HCT116 (cell line): ENCODE data around the gene WHRN. TPM values are rescaled to one million over a fixed set of nuclear protein-coding genes. Genes with fewer than 3 reads are reported as not detected.

Source experiments
- ATAC-seq: fragments of 200-7000 bp; cut with Tn5 transposase; 2 replicates; pipeline ENCODE4 v1.9.1; 2020; ENCODE audit warnings: mild to moderate bottlenecking, moderate library complexity
- BruUV-seq: library from RNA; stranded (reverse); fragments of 400-500 nt; replicated peaks from 2 replicates; lab custom pipeline; 2021; lab: Mats Ljungman, UMichigan
- CTCF ChIA-PET: fragments of 300-600 bp; sonication (Branson Sonifier 250); formaldehyde crosslinking; loops from one replicate; lab custom pipeline; 2021; ENCODE audit warnings: antibody characterized with exemption; lab: Charles Lee
- POLR2A ChIA-PET: fragments of 300-600, 350-600 bp; sonication (Branson Sonifier 250); formaldehyde crosslinking; loops from one replicate; lab custom pipeline; 2021; ENCODE audit warnings: antibody characterized with exemption; lab: Charles Lee
- RAD21 ChIA-PET, 2 experiments: fragments of 300-600 bp; sonication (Branson Sonifier 250); formaldehyde crosslinking; loops; one replicate each; lab custom pipeline; 2023; ENCODE audit warnings: low total read pairs in 2 of 2; ENCODE audit not compliant: uncharacterized antibody in 2 of 2, unreplicated experiment in 2 of 2, low non-redundant PET in 1 of 2; lab: Charles Lee
- DNase-seq: peaks from one replicate; pipeline ENCODE4 v3.0.0-alpha.2; 2010; ENCODE audit warnings: low read depth, low spot score
- H2AFZ ChIP-seq: fragments of 200-600 bp; shearing (Covaris generic), sonication (generic); 2 replicates; pipeline ENCODE4 v1.6.1; 2017; ENCODE audit warnings: low read depth, mixed run types, mixed read lengths, antibody characterized with exemption, low read length; ENCODE audit not compliant: poor library complexity, severe bottlenecking
- H3K27ac ChIP-seq: 2 replicates; pipeline ENCODE4 v1.5.1; 2012; ENCODE audit warnings: low read depth, low read length
- H3K27me3 ChIP-seq: fragments of 200-600 bp; sonication (generic); 2 replicates; pipeline ENCODE4 v1.6.1; 2016; ENCODE audit warnings: mixed run types, low read length, mixed read lengths; ENCODE audit not compliant: insufficient read depth
- H3K36me3 ChIP-seq, 2 experiments: fragments of 200-500 bp in 1 of 2; fragments of 200-600 bp in 1 of 2; sonication (Bioruptor generic) in 1 of 2; sonication (generic) in 1 of 2; 2 replicates each; pipeline versions ENCODE4 v1.5.1 to v1.6.1; 2014 to 2016; ENCODE audit warnings: low read length in 2 of 2, inconsistent platforms in 1 of 2, mixed read lengths in 1 of 2, mixed run types in 1 of 2; ENCODE audit not compliant: insufficient read depth in 2 of 2, control insufficient read depth in 1 of 2
- H3K4me1 ChIP-seq, 2 experiments: fragments of 200-600 bp in 1 of 2; sonication (generic) in 1 of 2; 2 replicates each; pipeline versions ENCODE4 v1.5.1 to v1.6.1; 2012 to 2017; ENCODE audit warnings: low read length in 2 of 2, inconsistent platforms in 1 of 2, mild to moderate bottlenecking in 1 of 2, mixed read lengths in 1 of 2, mixed run types in 1 of 2, moderate library complexity in 1 of 2; ENCODE audit not compliant: insufficient read depth in 2 of 2, control insufficient read depth in 1 of 2
- H3K4me2 ChIP-seq: fragments of 200-600 bp; sonication (generic); 2 replicates; pipeline ENCODE4 v1.6.1; 2017; ENCODE audit warnings: mixed run types, low read length, mixed read lengths
- H3K4me3 ChIP-seq, 2 experiments: fragments of 200-600 bp in 1 of 2; sonication (generic) in 1 of 2; replicated peaks in 1 of 2; 2 replicates each; pipeline ENCODE4 v1.5.1; 2011 to 2016; ENCODE audit warnings: low read length in 2 of 2, control low read depth in 1 of 2, low read depth in 1 of 2, mild to moderate bottlenecking in 1 of 2, mixed read lengths in 1 of 2, mixed run types in 1 of 2
- H3K79me2 ChIP-seq: fragments of 200-600 bp; sonication (generic); 2 replicates; pipeline ENCODE4 v1.6.1; 2017; ENCODE audit warnings: mild to moderate bottlenecking, mixed run types, low read length, moderate library complexity, mixed read lengths; ENCODE audit not compliant: insufficient read depth
- H3K9ac ChIP-seq: fragments of 200-600 bp; sonication (generic); 2 replicates; pipeline ENCODE4 v1.6.1; 2016; ENCODE audit warnings: low read length, mixed read lengths
- H3K9me2 ChIP-seq: fragments of 200-600 bp; sonication (generic), shearing (Covaris generic); 2 replicates; pipeline ENCODE4 v1.6.1; 2017; ENCODE audit warnings: mixed run types, mild to moderate bottlenecking, moderate library complexity; ENCODE audit not compliant: insufficient read depth
- H3K9me3 ChIP-seq, 2 experiments: fragments of 200-500 bp in 1 of 2; fragments of 200-600 bp in 1 of 2; sonication (Bioruptor generic) in 1 of 2; sonication (generic) in 1 of 2; 2 replicates each; pipeline ENCODE4 v1.6.1; 2014 to 2017; ENCODE audit warnings: low read length in 2 of 2, mixed read lengths in 2 of 2, inconsistent platforms in 1 of 2, low read depth in 1 of 2, mild to moderate bottlenecking in 1 of 2, mixed run types in 1 of 2, moderate library complexity in 1 of 2; ENCODE audit not compliant: control insufficient read depth in 1 of 2, insufficient read depth in 1 of 2
- H4K20me1 ChIP-seq: fragments of 200-600 bp; sonication (generic), shearing (Covaris generic); 2 replicates; pipeline ENCODE4 v1.6.1; 2017; ENCODE audit warnings: mixed run types, mild to moderate bottlenecking, moderate library complexity; ENCODE audit not compliant: insufficient read depth
- CEBPB ChIP-seq: IDR thresholded peaks from 2 replicates; pipeline ENCODE4 v1.6.1; 2012; ENCODE audit warnings: low read depth
- EZH2 ChIP-seq: fragments of 200-600 bp; sonication (generic); IDR thresholded peaks from 2 replicates; pipeline ENCODE4 v1.6.1; 2017; ENCODE audit warnings: antibody characterized with exemption, mixed run types
- EZH2phosphoT487 ChIP-seq: fragments of 200-600 bp; IDR thresholded peaks from 2 replicates; pipeline ENCODE4 v1.6.1; 2018; ENCODE audit warnings: antibody characterized with exemption, borderline replicate concordance
- JUND ChIP-seq: IDR thresholded peaks from 2 replicates; pipeline ENCODE4 v1.6.1; 2012
- POLR2A ChIP-seq: IDR thresholded peaks from 2 replicates; pipeline ENCODE4 v1.7.0; 2011; ENCODE audit warnings: borderline replicate concordance; ENCODE audit not compliant: insufficient read depth, insufficient read length; ENCODE audit errors: extremely low read depth
- POLR2AphosphoS5 ChIP-seq: IDR thresholded peaks from 2 replicates; pipeline ENCODE4 v1.6.1; 2011; ENCODE audit warnings: mild to moderate bottlenecking, low read depth, low read length, moderate library complexity
- REST ChIP-seq: IDR thresholded peaks from 2 replicates; pipeline ENCODE4 v1.6.1; 2012; ENCODE audit warnings: low read depth
- SIN3A ChIP-seq: IDR thresholded peaks from 2 replicates; pipeline ENCODE4 v1.6.1; 2012; ENCODE audit warnings: low read depth
- SRF ChIP-seq: IDR thresholded peaks from 2 replicates; pipeline ENCODE4 v1.6.1; 2012; ENCODE audit warnings: low read depth
- ZFX ChIP-seq: fragments of 450-650 bp; IDR thresholded peaks from 2 replicates; pipeline ENCODE4 v1.6.1; 2017
- ZNF274 ChIP-seq: fragments of 200-500 bp; sonication (Bioruptor generic); IDR thresholded peaks from 2 replicates; pipeline ENCODE4 v1.6.1; 2014; ENCODE audit warnings: mild to moderate bottlenecking, low read depth, low read length, inconsistent platforms
- intact Hi-C: fragments of 100-400 bp; cut with micrococcal nuclease; formaldehyde crosslinking; loops from 2 replicates; pipeline ENCODE4 v1.10.0; 2022
- total RNA-seq: library from RNA; stranded (reverse); gene quantifications from one replicate; pipeline ENCODE4 v1.2.1, GENCODE V29; 2021; ENCODE audit not compliant: unreplicated experiment
- TF ChIP-seq, protein P1 (sequence below): IDR thresholded peaks from 2 replicates; pipeline ENCODE4 v1.6.1; 2012
- TF ChIP-seq, protein P2 (sequence below), 3 experiments: fragments of 200-600 bp in 1 of 3; sonication (generic) in 1 of 3; IDR thresholded peaks in 2 of 3; conservative IDR thresholded peaks in 1 of 3; 2 replicates each; pipeline ENCODE4 v1.5.1; 2012 to 2017; ENCODE audit warnings: low read depth in 2 of 3, low read length in 2 of 3, antibody characterized with exemption in 1 of 3, borderline replicate concordance in 1 of 3, control low read depth in 1 of 3, mild to moderate bottlenecking in 1 of 3, mixed read lengths in 1 of 3, mixed run types in 1 of 3, moderate library complexity in 1 of 3; ENCODE audit not compliant: insufficient read depth in 1 of 3
- TF ChIP-seq, protein P3 (sequence below): IDR thresholded peaks from 2 replicates; pipeline ENCODE4 v1.6.1; 2012

The WHRN gene
- total RNA-seq, 1 experiment from 2014 or later = 12.8 TPM

DNA sequence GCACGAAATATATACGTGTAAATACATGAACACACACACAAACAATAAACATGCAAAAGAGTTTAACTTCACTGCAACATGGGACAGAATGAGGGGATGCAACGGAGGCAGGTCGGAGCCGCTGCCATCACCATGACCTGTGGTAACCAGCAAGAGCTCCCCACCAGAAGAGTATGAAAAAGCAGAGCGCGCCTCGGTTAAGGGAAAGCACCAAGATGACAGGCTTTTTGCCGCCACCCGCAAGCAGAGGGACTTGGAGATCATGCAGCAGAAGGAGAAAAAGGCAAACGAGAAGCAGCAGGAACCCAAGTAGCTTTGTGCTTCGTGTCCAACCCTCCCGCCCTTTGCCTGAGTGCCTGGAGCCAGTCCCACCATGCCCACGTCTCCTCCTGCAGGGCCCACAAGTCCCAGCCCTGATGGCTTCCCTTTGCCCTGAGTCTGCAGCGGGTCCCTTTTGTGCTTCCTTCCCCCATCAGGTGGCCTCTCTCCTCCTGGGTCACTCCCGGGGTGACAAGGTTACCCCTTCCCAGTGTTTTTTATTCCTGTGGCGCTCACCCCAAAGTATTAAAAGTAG lies 13.8 kb downstream of the WHRN start:
- Histone ChIP-seq H3K4me2 (no peak overlapping the region), H3K27ac (no peak overlapping the region), H3K4me1 (peaks cover 0 to 8% of the 10 kb centered on the region in 2 experiments; a peak in 2 of 4 replicates), H3K9me2 (no peaks in the 10 kb centered on the region), H2AFZ (no peak overlapping the region), H3K9me3 (no peaks in the 10 kb centered on the region), H3K27me3 (no peaks in the 10 kb centered on the region), H3K79me2 (no peaks in the 10 kb centered on the region), H4K20me1 (no peaks in the 10 kb centered on the region), H3K36me3 (no peaks in the 10 kb centered on the region), H3K9ac (no peak overlapping the region), H3K4me3 (no peak overlapping the region)
- CTCF ChIA-PET = no interaction called here
- intact Hi-C loops = no loop called here
- ATAC-seq (no peak), DNase-seq (no peak)
- RAD21 ChIA-PET = no interaction called here
- no TSS peak for BruUV-seq
- TF ChIP-seq POLR2AphosphoS5 (no peak), JUND (no peak), EZH2phosphoT487 (no peak), CEBPB (no peak), SRF (no peak), EZH2 (no peak), SIN3A (no peak), ZFX (no peak), POLR2A (no peak), ZNF274 (no peak), REST (no peak)
- TF ChIP-seq, protein P1, sequence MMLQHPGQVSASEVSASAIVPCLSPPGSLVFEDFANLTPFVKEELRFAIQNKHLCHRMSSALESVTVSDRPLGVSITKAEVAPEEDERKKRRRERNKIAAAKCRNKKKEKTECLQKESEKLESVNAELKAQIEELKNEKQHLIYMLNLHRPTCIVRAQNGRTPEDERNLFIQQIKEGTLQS = no peak
- TF ChIP-seq, protein P2, sequence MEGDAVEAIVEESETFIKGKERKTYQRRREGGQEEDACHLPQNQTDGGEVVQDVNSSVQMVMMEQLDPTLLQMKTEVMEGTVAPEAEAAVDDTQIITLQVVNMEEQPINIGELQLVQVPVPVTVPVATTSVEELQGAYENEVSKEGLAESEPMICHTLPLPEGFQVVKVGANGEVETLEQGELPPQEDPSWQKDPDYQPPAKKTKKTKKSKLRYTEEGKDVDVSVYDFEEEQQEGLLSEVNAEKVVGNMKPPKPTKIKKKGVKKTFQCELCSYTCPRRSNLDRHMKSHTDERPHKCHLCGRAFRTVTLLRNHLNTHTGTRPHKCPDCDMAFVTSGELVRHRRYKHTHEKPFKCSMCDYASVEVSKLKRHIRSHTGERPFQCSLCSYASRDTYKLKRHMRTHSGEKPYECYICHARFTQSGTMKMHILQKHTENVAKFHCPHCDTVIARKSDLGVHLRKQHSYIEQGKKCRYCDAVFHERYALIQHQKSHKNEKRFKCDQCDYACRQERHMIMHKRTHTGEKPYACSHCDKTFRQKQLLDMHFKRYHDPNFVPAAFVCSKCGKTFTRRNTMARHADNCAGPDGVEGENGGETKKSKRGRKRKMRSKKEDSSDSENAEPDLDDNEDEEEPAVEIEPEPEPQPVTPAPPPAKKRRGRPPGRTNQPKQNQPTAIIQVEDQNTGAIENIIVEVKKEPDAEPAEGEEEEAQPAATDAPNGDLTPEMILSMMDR (IDR thresholded peaks at IDR 0.05 in 2 of 3, conservative IDR thresholded peaks at IDR 0.05 in 1 of 3; ENCODE audit: borderline replicate concordance in 1 of 3, insufficient read depth in 1 of 3, low read depth in 2 of 3, low read length in 2 of 3) = no peak
- TF ChIP-seq, protein P3, sequence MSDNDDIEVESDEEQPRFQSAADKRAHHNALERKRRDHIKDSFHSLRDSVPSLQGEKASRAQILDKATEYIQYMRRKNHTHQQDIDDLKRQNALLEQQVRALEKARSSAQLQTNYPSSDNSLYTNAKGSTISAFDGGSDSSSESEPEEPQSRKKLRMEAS = no peak
- POLR2A ChIA-PET = no interaction called here
